Neuronal stem cell (in vitro differentiated cells): Measurements from ENCODE around the gene MYH9.

Source experiments
- DNase-seq: peaks from one replicate; pipeline ENCODE4 v3.0.0-alpha.2; 2013; ENCODE audit warnings: low spot score
- H2AFZ ChIP-seq: one replicate; pipeline ENCODE4 v1.6.1; 2013; ENCODE audit warnings: mild to moderate bottlenecking, low read length, inconsistent platforms
- H2AK5ac ChIP-seq: 2 replicates; pipeline ENCODE4 v1.6.1; 2013; ENCODE audit warnings: low read depth, mild to moderate bottlenecking, inconsistent platforms, low read length, moderate library complexity, mixed read lengths
- H2BK120ac ChIP-seq: 2 replicates; pipeline ENCODE4 v1.6.1; 2013; ENCODE audit warnings: low read depth, mild to moderate bottlenecking, inconsistent platforms, low read length, moderate library complexity, mixed read lengths
- H2BK12ac ChIP-seq: one replicate; pipeline ENCODE4 v1.6.1; 2013; ENCODE audit warnings: low read length, inconsistent platforms
- H2BK15ac ChIP-seq: 2 replicates; pipeline ENCODE4 v1.6.1; 2013; ENCODE audit warnings: mild to moderate bottlenecking, low read length, inconsistent platforms, mixed read lengths
- H2BK5ac ChIP-seq: one replicate; pipeline ENCODE4 v1.6.1; 2013; ENCODE audit warnings: inconsistent platforms, mild to moderate bottlenecking, low read length, moderate library complexity
- H3K14ac ChIP-seq: one replicate; pipeline ENCODE4 v1.6.1; 2013; ENCODE audit warnings: low read length, inconsistent platforms
- H3K18ac ChIP-seq: 2 replicates; pipeline ENCODE4 v1.6.1; 2013; ENCODE audit warnings: low read length, inconsistent platforms
- H3K23ac ChIP-seq: 2 replicates; pipeline ENCODE4 v1.6.1; 2013; ENCODE audit warnings: low read depth, mild to moderate bottlenecking, mixed read lengths, low read length, inconsistent platforms; ENCODE audit not compliant: poor library complexity
- H3K27ac ChIP-seq: replicated peaks from 3 replicates; pipeline ENCODE4 v1.5.1; 2013; ENCODE audit warnings: low read length, inconsistent platforms
- H3K27me3 ChIP-seq, 3 experiments: 2 replicates each; pipeline ENCODE4 v1.6.1; 2013; ENCODE audit warnings: low read length in 3 of 3, mild to moderate bottlenecking in 2 of 3, inconsistent platforms in 1 of 3, low read depth in 1 of 3, mixed read lengths in 1 of 3, moderate library complexity in 1 of 3; ENCODE audit not compliant: control insufficient read depth in 3 of 3, insufficient read depth in 3 of 3
- H3K36me3 ChIP-seq, 2 donors: replicated peaks in 1 of 2; 2 replicates each; pipeline ENCODE4 v1.6.1; 2013; ENCODE audit warnings: low read length in 2 of 2; ENCODE audit not compliant: control insufficient read depth in 2 of 2, insufficient read depth in 2 of 2
- H3K4ac ChIP-seq: 2 replicates; pipeline ENCODE4 v1.6.1; 2013; ENCODE audit warnings: inconsistent platforms, mild to moderate bottlenecking, low read length, moderate library complexity
- H3K4me1 ChIP-seq, 2 donors: 1 replicate in 1 of 2; 2 replicates in 1 of 2; pipeline ENCODE4 v1.6.1; 2013; ENCODE audit warnings: low read length in 2 of 2, low read depth in 1 of 2; ENCODE audit not compliant: control insufficient read depth in 2 of 2, insufficient read depth in 1 of 2
- H3K4me2 ChIP-seq: one replicate; pipeline ENCODE4 v1.6.1; 2013; ENCODE audit warnings: mild to moderate bottlenecking, low read length, inconsistent platforms; ENCODE audit not compliant: insufficient read depth, poor library complexity, severe bottlenecking
- H3K4me3 ChIP-seq, 2 donors: 2 replicates each; pipeline ENCODE4 v1.5.1; 2013; ENCODE audit warnings: low read length in 2 of 2, mild to moderate bottlenecking in 2 of 2, inconsistent platforms in 1 of 2, moderate library complexity in 1 of 2
- H3K79me1 ChIP-seq: one replicate; pipeline ENCODE4 v1.6.1; 2013; ENCODE audit warnings: low read depth, mild to moderate bottlenecking, inconsistent platforms, low read length, moderate library complexity
- H3K9ac ChIP-seq: one replicate; pipeline ENCODE4 v1.6.1; 2013; ENCODE audit warnings: mild to moderate bottlenecking, low read depth, low read length, inconsistent platforms; ENCODE audit not compliant: poor library complexity
- H3K9me3 ChIP-seq, 2 donors: replicated peaks in 1 of 2; 2 replicates each; pipeline versions ENCODE3 to v1.6.1; 2013; ENCODE audit warnings: low read length in 2 of 2, mild to moderate bottlenecking in 2 of 2, inconsistent platforms in 1 of 2, low read depth in 1 of 2, mixed read lengths in 1 of 2, moderate library complexity in 1 of 2; ENCODE audit not compliant: control insufficient read depth in 2 of 2, insufficient read depth in 1 of 2
- H4K8ac ChIP-seq: one replicate; pipeline ENCODE4 v1.6.1; 2013; ENCODE audit warnings: low read depth, mild to moderate bottlenecking, inconsistent platforms, low read length, moderate library complexity
- H4K91ac ChIP-seq: one replicate; pipeline ENCODE4 v1.6.1; 2013; ENCODE audit warnings: low read length, low read depth, mild to moderate bottlenecking, inconsistent platforms; ENCODE audit not compliant: poor library complexity
- WGBS, 2 donors: extraction: QIAGEN DNeasy Blood & Tissue Kit; methylation state at CpG; one replicate each; pipeline ENCODE4 v1.1.7; 2013; ENCODE audit warnings: missing lambda C conversion rate in 2 of 2, mixed read lengths in 1 of 2; ENCODE audit not compliant: insufficient read length in 2 of 2, insufficient replicate concordance in 1 of 2; ENCODE audit errors: extremely low coverage in 2 of 2; 5-methylcytosine and 5-hydroxymethylcytosine counted together

MYH9 gene

DNA sequence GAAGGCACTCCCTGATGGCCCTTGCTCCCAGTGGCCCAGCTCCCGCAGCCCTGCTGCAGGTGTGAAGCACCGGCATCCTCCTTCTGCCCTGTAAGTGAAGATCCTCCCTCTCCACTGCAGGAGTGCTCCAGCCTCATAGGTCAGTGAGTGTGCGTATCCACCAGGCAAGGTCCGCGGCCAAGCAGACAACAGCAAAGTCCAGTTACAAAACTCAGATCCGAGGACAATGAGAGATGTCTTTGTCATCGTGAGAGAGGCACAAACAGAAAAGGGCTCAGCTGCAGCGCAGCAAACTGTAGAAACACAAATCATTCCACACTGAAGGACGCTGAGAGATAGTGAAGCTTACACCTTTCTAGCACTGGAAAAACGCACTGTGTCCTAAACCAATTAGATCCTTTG lies 46.1 kb downstream of the MYH9 start:
- Histone ChIP-seq H3K9me3 (peaks cover 0 to 2% of the 10 kb centered on the region in 2 donors), H3K27me3 (no peaks in the 10 kb centered on the region), H3K4me1 (peaks cover 11 to 17% of the 10 kb centered on the region in 2 donors), H3K4me3 (no peak overlapping the region), H3K18ac (peak overlapping the region; percentile 36), H3K4me2 (no peak overlapping the region), H2AFZ (no peak overlapping the region), H2AK5ac (no peak overlapping the region), H3K9ac (no peak overlapping the region), H3K4ac (no peak overlapping the region), H3K79me1 (peaks cover 14% of the 10 kb centered on the region), H2BK5ac (no peak overlapping the region), H2BK12ac (no peak overlapping the region), H4K91ac (no peak overlapping the region), H2BK15ac (no peak overlapping the region), H3K14ac (no peak overlapping the region), H4K8ac (no peak overlapping the region), H2BK120ac (no peak overlapping the region), H3K27ac (no peak overlapping the region), H3K23ac (no peak overlapping the region), H3K36me3 (peaks cover 40 to 90% of the 10 kb centered on the region in 2 donors)
- no CpG with 5 or more reads among the region's 10 CpGs for WGBS, 2 donors
- no peak for DNase-seq

DNA sequence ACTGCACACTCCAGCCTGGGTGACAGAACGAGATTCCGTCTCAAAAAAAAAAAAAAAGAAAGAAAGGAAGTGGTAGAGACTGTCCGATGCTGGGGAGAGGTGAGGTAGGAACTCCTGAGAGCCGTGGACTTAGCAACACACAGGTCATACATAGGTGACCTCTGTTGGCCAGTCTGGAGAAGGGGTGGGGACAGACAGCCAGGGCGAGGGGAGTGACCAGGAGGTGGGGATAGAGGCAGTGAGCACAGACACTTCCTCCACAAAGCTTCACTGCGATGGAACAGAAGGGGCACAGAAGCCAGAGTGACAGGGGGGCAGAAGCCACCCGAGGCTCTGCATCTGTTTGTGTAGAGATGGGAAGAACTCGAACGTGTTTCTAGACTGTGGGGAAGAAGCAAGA lies 47.1 kb downstream of the MYH9 start:
- Histone ChIP-seq H3K36me3 (peaks cover 41 to 91% of the 10 kb centered on the region in 2 donors), H2BK120ac (no peak overlapping the region), H3K14ac (no peak overlapping the region), H4K8ac (no peak overlapping the region), H3K27me3 (no peaks in the 10 kb centered on the region), H3K4me2 (no peak overlapping the region), H2BK12ac (no peak overlapping the region), H3K4me3 (no peak overlapping the region), H3K9me3 (peaks cover 0 to 2% of the 10 kb centered on the region in 2 donors), H3K23ac (no peak overlapping the region), H2BK5ac (no peak overlapping the region), H3K27ac (no peak overlapping the region), H3K4me1 (peaks cover 15 to 24% of the 10 kb centered on the region in 2 donors), H3K18ac (no peak overlapping the region), H3K79me1 (peaks cover 17% of the 10 kb centered on the region), H2BK15ac (no peak overlapping the region), H3K9ac (no peak overlapping the region), H2AK5ac (no peak overlapping the region), H3K4ac (no peak overlapping the region), H2AFZ (no peak overlapping the region), H4K91ac (no peak overlapping the region)
- no peak for DNase-seq
- WGBS, 2 donors: no CpG with 5 or more reads among the region's 9 CpGs

- H3K4me1 ChIP-seq: peaks cover 19 to 28% of the 10 kb centered on the region in 2 donors
- no peak overlapping the region for H4K8ac ChIP-seq
- no peak for DNase-seq
- H3K9ac ChIP-seq: no peak overlapping the region
- H3K79me1 ChIP-seq: peaks cover 13% of the 10 kb centered on the region
- H3K27me3 ChIP-seq: no peaks in the 10 kb centered on the region
- H4K91ac ChIP-seq: no peak overlapping the region
- no peak overlapping the region for H3K4ac ChIP-seq
- H3K9me3 ChIP-seq: peaks cover 0 to under 1% of the 10 kb centered on the region in 2 donors
- H2BK120ac ChIP-seq: no peak overlapping the region
- no peak overlapping the region for H3K18ac ChIP-seq
- no peak overlapping the region for H3K23ac ChIP-seq
- no peak overlapping the region for H3K14ac ChIP-seq
- H2BK5ac ChIP-seq: no peak overlapping the region
- H3K36me3 ChIP-seq: peaks cover 38 to 93% of the 10 kb centered on the region in 2 donors
- no peak overlapping the region for H3K27ac ChIP-seq
- H2BK15ac ChIP-seq: no peak overlapping the region
- no peak overlapping the region for H3K4me3 ChIP-seq
- H2BK12ac ChIP-seq: no peak overlapping the region
- H2AK5ac ChIP-seq: no peak overlapping the region
- WGBS, 2 donors: no CpG with 5 or more reads among the region's 6 CpGs
- H2AFZ ChIP-seq: no peak overlapping the region
- no peak overlapping the region for H3K4me2 ChIP-seq
Observed at GRCh38 chr22:36339171-36340065, 48.3 kb downstream of the MYH9 start.

- Histone ChIP-seq H3K4me3 (no peak overlapping the region), H4K91ac (no peak overlapping the region), H2BK12ac (no peak overlapping the region), H4K8ac (no peak overlapping the region), H3K36me3 (peaks cover 36 to 94% of the 10 kb centered on the region in 2 donors), H3K79me1 (peaks cover 6% of the 10 kb centered on the region), H3K9ac (no peak overlapping the region), H3K4me2 (no peak overlapping the region), H2AK5ac (no peak overlapping the region), H2BK120ac (no peak overlapping the region), H3K14ac (no peak overlapping the region), H2BK5ac (no peak overlapping the region), H2BK15ac (no peak overlapping the region), H3K4me1 (peaks cover 24 to 27% of the 10 kb centered on the region in 2 donors), H3K4ac (no peak overlapping the region), H3K27me3 (no peaks in the 10 kb centered on the region), H3K18ac (no peak overlapping the region), H3K9me3 (no peaks in the 10 kb centered on the region), H2AFZ (no peak overlapping the region), H3K27ac (no peak overlapping the region), H3K23ac (no peak overlapping the region)
- no peak for DNase-seq
- no CpG with 5 or more reads among the region's 8 CpGs for WGBS, 2 donors
Observed at GRCh38 chr22:36337365-36338130, 50.2 kb downstream of the MYH9 start.
